ENCODE measurements around the gene FAM193B. TPM values are rescaled to one million over a fixed set of nuclear protein-coding genes. Genes with fewer than 3 reads are reported as not detected.

FAM193B gene
- total and polyA plus RNA-seq, 2 of the 13 experiments (the other 11 are each of a cell fraction or from before 2014, with no cell fraction given) = 21.2 to 40.9 TPM

DNA sequence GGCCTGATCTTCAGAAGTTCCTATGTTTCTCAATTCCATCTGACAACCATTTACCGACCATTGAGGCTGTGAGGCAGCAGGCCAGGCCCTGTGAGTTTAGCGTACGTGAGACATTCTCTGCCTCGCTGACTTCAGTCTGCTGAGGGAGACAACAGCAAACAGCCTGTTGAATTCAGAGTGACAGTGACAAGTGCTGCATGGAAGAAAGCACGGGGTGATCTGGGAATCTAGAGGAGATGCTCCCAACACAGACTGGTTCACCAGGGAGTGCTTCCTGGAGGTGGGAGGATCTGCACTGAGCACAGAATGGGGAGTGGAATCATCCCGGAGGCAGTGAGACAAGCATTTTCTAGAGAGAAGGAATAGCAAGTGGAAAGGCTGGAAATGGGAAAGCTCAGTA lies 27.6 kb downstream of the FAM193B start:
- peaks cover 37 to 86% of the 10 kb centered on the region in 2 experiments for H3K36me3 ChIP-seq (replicated peaks in 1 of 2; ENCODE audit: control insufficient read depth in 1 of 2, insufficient read depth in 2 of 2, low read length in 2 of 2)
- BruUV-seq (replicated peaks) = no TSS peak
- POLR2A ChIA-PET = no interaction called here
- no peaks in the 10 kb centered on the region for H3K9me3 ChIP-seq (ENCODE audit: low read length)
- no peaks in the 10 kb centered on the region for H3K27me3 ChIP-seq (ENCODE audit: control insufficient read depth in 1 of 2, insufficient read depth in 2 of 2, low read length in 2 of 2)
- H3K9ac ChIP-seq (ENCODE audit: insufficient read depth, low read depth, low read length) = no peak overlapping the region
- ATAC-seq (no peak), FAIRE-seq (no peak), DNase-seq (ENCODE audit: low spot score) (no peak)
- in situ Hi-C loops (cut with HindIII; ENCODE audit: extremely low pct_ligation_motif_present, low pct_unique_long_range_greater_than_20kb) (no loop called here), intact Hi-C loops (cut with micrococcal nuclease; ENCODE audit: unreplicated experiment) (no loop called here)
- no peak overlapping the region for H3K4me2 ChIP-seq (ENCODE audit: low read depth, low read length)
- H3K79me2 ChIP-seq (ENCODE audit: insufficient read depth, low read length) = no peaks in the 10 kb centered on the region
- WGBS (ENCODE audit: low lambda C conversion rate) = 96% methylated on average over 6 of the region's 6 CpGs
- H2AFZ ChIP-seq (ENCODE audit: low read length) = no peak overlapping the region
- CTCF ChIA-PET (ENCODE audit: low intra/inter-chr PET ratio, low total read pairs) = no interaction called here
- H3K4me3 ChIP-seq (replicated peaks in 1 of 3; ENCODE audit: insufficient read depth in 1 of 3, low read depth in 2 of 3, low read length in 3 of 3) = no peak overlapping the region
- H3K4me1 ChIP-seq (ENCODE audit: insufficient read depth, low read length) = no peaks in the 10 kb centered on the region
- no peak overlapping the region for H3K27ac ChIP-seq (ENCODE audit: extremely low read length, insufficient read depth, low read length)
- H4K20me1 ChIP-seq (ENCODE audit: insufficient read depth, low read length) = no peaks in the 10 kb centered on the region
- no peak for TF ChIP-seq SMAD3 (CRISPR knock-in tag; IDR thresholded peaks at IDR 0.05)
- no peak for TF ChIP-seq ETV5 (CRISPR knock-in tag; IDR thresholded peaks at IDR 0.05; ENCODE audit: borderline replicate concordance)
- no peak for TF ChIP-seq ARID4A (CRISPR knock-in tag; IDR thresholded peaks at IDR 0.05; ENCODE audit: borderline replicate concordance)
- TF ChIP-seq ARHGAP35 (CRISPR knock-in tag; IDR thresholded peaks at IDR 0.05; ENCODE audit: borderline replicate concordance) = no peak
- no peak for TF ChIP-seq ZNF740 (CRISPR knock-in tag; IDR thresholded peaks at IDR 0.05)
- TF ChIP-seq ZNF878 (CRISPR knock-in tag; IDR thresholded peaks at IDR 0.05) = no peak
- TF ChIP-seq ZNF3 (CRISPR knock-in tag; IDR thresholded peaks at IDR 0.05) = no peak
- TF ChIP-seq ZEB1 (IDR thresholded peaks at IDR 0.05; ENCODE audit: insufficient replicate concordance, low read depth) = no peak
- TF ChIP-seq, protein P1, sequence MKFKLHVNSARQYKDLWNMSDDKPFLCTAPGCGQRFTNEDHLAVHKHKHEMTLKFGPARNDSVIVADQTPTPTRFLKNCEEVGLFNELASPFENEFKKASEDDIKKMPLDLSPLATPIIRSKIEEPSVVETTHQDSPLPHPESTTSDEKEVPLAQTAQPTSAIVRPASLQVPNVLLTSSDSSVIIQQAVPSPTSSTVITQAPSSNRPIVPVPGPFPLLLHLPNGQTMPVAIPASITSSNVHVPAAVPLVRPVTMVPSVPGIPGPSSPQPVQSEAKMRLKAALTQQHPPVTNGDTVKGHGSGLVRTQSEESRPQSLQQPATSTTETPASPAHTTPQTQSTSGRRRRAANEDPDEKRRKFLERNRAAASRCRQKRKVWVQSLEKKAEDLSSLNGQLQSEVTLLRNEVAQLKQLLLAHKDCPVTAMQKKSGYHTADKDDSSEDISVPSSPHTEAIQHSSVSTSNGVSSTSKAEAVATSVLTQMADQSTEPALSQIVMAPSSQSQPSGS (CRISPR knock-in tag; IDR thresholded peaks at IDR 0.05) = no peak
- no peak for TF ChIP-seq ZMYM3 (CRISPR knock-in tag; IDR thresholded peaks at IDR 0.05)
- TF ChIP-seq, protein P2, sequence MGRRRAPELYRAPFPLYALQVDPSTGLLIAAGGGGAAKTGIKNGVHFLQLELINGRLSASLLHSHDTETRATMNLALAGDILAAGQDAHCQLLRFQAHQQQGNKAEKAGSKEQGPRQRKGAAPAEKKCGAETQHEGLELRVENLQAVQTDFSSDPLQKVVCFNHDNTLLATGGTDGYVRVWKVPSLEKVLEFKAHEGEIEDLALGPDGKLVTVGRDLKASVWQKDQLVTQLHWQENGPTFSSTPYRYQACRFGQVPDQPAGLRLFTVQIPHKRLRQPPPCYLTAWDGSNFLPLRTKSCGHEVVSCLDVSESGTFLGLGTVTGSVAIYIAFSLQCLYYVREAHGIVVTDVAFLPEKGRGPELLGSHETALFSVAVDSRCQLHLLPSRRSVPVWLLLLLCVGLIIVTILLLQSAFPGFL (CRISPR knock-in tag; IDR thresholded peaks at IDR 0.05) = no peak
- no peak for TF ChIP-seq MIER3 (CRISPR knock-in tag; IDR thresholded peaks at IDR 0.05; ENCODE audit: borderline replicate concordance)
- no peak for TF ChIP-seq NCOR1 (IDR thresholded peaks at IDR 0.05; ENCODE audit: borderline replicate concordance, low read length)
- no peak for TF ChIP-seq FIP1L1 (IDR thresholded peaks at IDR 0.05; ENCODE audit: borderline replicate concordance, insufficient read depth, low read depth, low read length)
- TF ChIP-seq MAFG (CRISPR knock-in tag; IDR thresholded peaks at IDR 0.05) = no peak
- TF ChIP-seq JARID2 (CRISPR knock-in tag; IDR thresholded peaks at IDR 0.05; ENCODE audit: insufficient replicate concordance) = no peak
- no peak for TF ChIP-seq CAMTA2 (CRISPR knock-in tag; IDR thresholded peaks at IDR 0.05; ENCODE audit: borderline replicate concordance)
- TF ChIP-seq, protein P3, sequence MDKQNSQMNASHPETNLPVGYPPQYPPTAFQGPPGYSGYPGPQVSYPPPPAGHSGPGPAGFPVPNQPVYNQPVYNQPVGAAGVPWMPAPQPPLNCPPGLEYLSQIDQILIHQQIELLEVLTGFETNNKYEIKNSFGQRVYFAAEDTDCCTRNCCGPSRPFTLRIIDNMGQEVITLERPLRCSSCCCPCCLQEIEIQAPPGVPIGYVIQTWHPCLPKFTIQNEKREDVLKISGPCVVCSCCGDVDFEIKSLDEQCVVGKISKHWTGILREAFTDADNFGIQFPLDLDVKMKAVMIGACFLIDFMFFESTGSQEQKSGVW (CRISPR knock-in tag; IDR thresholded peaks at IDR 0.05; ENCODE audit: borderline replicate concordance) = no peak
